B cell (primary cell): ENCODE measurements around the gene ILDR2. TPM values are rescaled to one million over a fixed set of nuclear protein-coding genes. Genes with fewer than 3 reads are reported as not detected.

Source experiments
- ATAC-seq: fragments of 200-7000 bp; cut with Tn5 transposase; one replicate; pipeline ENCODE4 v1.10.0; 2021; ENCODE audit warnings: low read depth, mild to moderate bottlenecking, moderate number of reproducible peaks, moderate library complexity
- CTCF ChIA-PET: fragments of 350-600 bp; sonication (Branson Sonifier 250); formaldehyde crosslinking; loops from one replicate; lab custom pipeline; 2021; ENCODE audit warnings: antibody characterized with exemption, inconsistent platforms; lab: Charles Lee
- POLR2A ChIA-PET: fragments of 350-600 bp; sonication (Branson Sonifier 250); formaldehyde crosslinking; loops from one replicate; lab custom pipeline; 2021; ENCODE audit warnings: antibody characterized with exemption; lab: Charles Lee
- DNase-seq: peaks from one replicate; pipeline ENCODE4 v3.0.0; 2013
- H2AFZ ChIP-seq: 2 replicates; pipeline ENCODE4 v1.6.1; 2012; ENCODE audit warnings: mild to moderate bottlenecking, low read depth, low read length; ENCODE audit not compliant: insufficient read depth, poor library complexity, severe bottlenecking
- H3K27ac ChIP-seq, 2 donors: 1 replicate in 1 of 2; 2 replicates in 1 of 2; pipeline ENCODE4 v1.5.1; 2012 to 2013; ENCODE audit warnings: low read length in 2 of 2, mild to moderate bottlenecking in 2 of 2, moderate library complexity in 1 of 2
- H3K27me3 ChIP-seq, 4 experiments: fragments of 200-600 bp in 1 of 4; sonication (generic) in 1 of 4; replicated peaks in 1 of 4; 1 replicate in 2 of 4; 2 replicates in 2 of 4; pipeline versions ENCODE4 v1.6.1 to v1.7.0; 2013 to 2016; ENCODE audit warnings: low read length in 3 of 4, mild to moderate bottlenecking in 2 of 4, mixed read lengths in 1 of 4, moderate library complexity in 1 of 4; ENCODE audit not compliant: insufficient read depth in 4 of 4, control insufficient read depth in 3 of 4; ENCODE audit errors: control extremely low read depth in 1 of 4
- H3K36me3 ChIP-seq, 2 experiments: replicated peaks in 1 of 2; 1 replicate in 1 of 2; 2 replicates in 1 of 2; pipeline versions ENCODE4 v1.6.1 to v1.7.1; 2013; ENCODE audit warnings: low read length in 1 of 2; ENCODE audit not compliant: insufficient read depth in 2 of 2, control insufficient read depth in 1 of 2; ENCODE audit errors: control extremely low read depth in 1 of 2, extremely low read depth in 1 of 2
- H3K4me1 ChIP-seq, 2 donors: fragments of 200-600 bp in 1 of 2; sonication (generic) in 1 of 2; 1 replicate in 1 of 2; 2 replicates in 1 of 2; pipeline versions ENCODE4 v1.5.1 to v1.6.1; 2013 to 2017; ENCODE audit warnings: low read length in 2 of 2; ENCODE audit not compliant: control insufficient read depth in 2 of 2, insufficient read depth in 2 of 2
- H3K4me2 ChIP-seq: replicated peaks from 2 replicates; pipeline ENCODE3; 2012; ENCODE audit warnings: mild to moderate bottlenecking, low read depth, low read length; ENCODE audit not compliant: poor library complexity, severe bottlenecking
- H3K4me3 ChIP-seq, 5 experiments: fragments of 200-600 bp in 1 of 5; sonication (generic) in 1 of 5; 1 replicate in 3 of 5; 2 replicates in 2 of 5; pipeline versions ENCODE4 v1.5.1 to v1.7.0; 2011 to 2016; ENCODE audit warnings: low read length in 4 of 5, mild to moderate bottlenecking in 4 of 5, low read depth in 2 of 5, control low read depth in 1 of 5, moderate library complexity in 1 of 5; ENCODE audit not compliant: insufficient read depth in 1 of 5; ENCODE audit errors: control extremely low read depth in 1 of 5, extremely low read depth in 1 of 5
- H3K79me2 ChIP-seq: fragments of 200-600 bp; sonication (generic); one replicate; pipeline ENCODE4 v1.6.0; 2016; ENCODE audit warnings: low read length; ENCODE audit not compliant: control insufficient read depth, insufficient read depth
- H3K9ac ChIP-seq: fragments of 200-600 bp; sonication (generic); 2 replicates; pipeline ENCODE4 v1.6.1; 2017; ENCODE audit warnings: mild to moderate bottlenecking, low read length, moderate library complexity
- H3K9me3 ChIP-seq, 3 donors: one replicate each; pipeline versions ENCODE4 v1.6.1 to v1.7.1; 2013; ENCODE audit warnings: low read length in 2 of 3; ENCODE audit not compliant: control insufficient read depth in 2 of 3, insufficient read depth in 1 of 3; ENCODE audit errors: control extremely low read depth in 1 of 3
- H4K20me1 ChIP-seq: 2 replicates; pipeline ENCODE4 v1.6.0; 2012; ENCODE audit warnings: mild to moderate bottlenecking, low read length; ENCODE audit not compliant: insufficient read depth, control insufficient read depth, poor library complexity, severe bottlenecking
- H3K27ac Mint-ChIP-seq: one replicate; pipeline ENCODE4 v1.8.0; 2021; ENCODE audit warnings: mixed read lengths
- H3K27me3 Mint-ChIP-seq: one replicate; pipeline ENCODE4 v1.8.0; 2021; ENCODE audit warnings: mixed read lengths
- H3K4me1 Mint-ChIP-seq: one replicate; pipeline ENCODE4 v1.8.0; 2021; ENCODE audit warnings: mixed read lengths
- H3K4me3 Mint-ChIP-seq: one replicate; pipeline ENCODE4 v1.8.0; 2021; ENCODE audit warnings: mixed read lengths
- H3K9me3 Mint-ChIP-seq: one replicate; pipeline ENCODE4 v1.8.0; 2022; ENCODE audit warnings: mixed read lengths; ENCODE audit not compliant: insufficient read depth
- EZH2 ChIP-seq: IDR thresholded peaks from 2 replicates; pipeline ENCODE4 v1.6.1; 2012; ENCODE audit warnings: borderline replicate concordance, low read depth, mild to moderate bottlenecking, moderate library complexity, low read length; ENCODE audit not compliant: insufficient read depth, poor library complexity, severe bottlenecking
- WGBS: methylation state at CpG from one replicate; pipeline ENCODE4 v1.1.5; 2013; ENCODE audit warnings: missing lambda C conversion rate; ENCODE audit not compliant: insufficient coverage; 5-methylcytosine and 5-hydroxymethylcytosine counted together
- intact Hi-C: fragments of 100-400 bp; cut with micrococcal nuclease; formaldehyde crosslinking; loops from one replicate; pipeline ENCODE4 v1.10.0; 2022
- polyA plus RNA-seq: library from polyadenylated mRNA; depleted of rRNA; stranded (reverse); fragments of >200 nt; gene quantifications from 2 replicates; pipeline ENCODE4 v1.2.3, GENCODE V29; 2012
- total RNA-seq, 2 donors: library from RNA; stranded (reverse); fragments of 120-200 nt in 1 of 2; gene quantifications; 1 replicate in 1 of 2; 2 replicates in 1 of 2; pipeline versions ENCODE4 v1.2.3 to v1.2.4, GENCODE V29; 2013 to 2022
- TF ChIP-seq, protein P1 (sequence below): fragments of 200-600 bp; IDR thresholded peaks from one replicate; pipeline ENCODE4 v1.8.0; 2022; ENCODE audit warnings: antibody characterized with exemption, mild to moderate bottlenecking

Gene ILDR2
- total and polyA plus RNA-seq, 2 donors (not counting 1 experiment from before 2014, with no cell fraction given) = 0.01 TPM; not detected in 1

DNA sequence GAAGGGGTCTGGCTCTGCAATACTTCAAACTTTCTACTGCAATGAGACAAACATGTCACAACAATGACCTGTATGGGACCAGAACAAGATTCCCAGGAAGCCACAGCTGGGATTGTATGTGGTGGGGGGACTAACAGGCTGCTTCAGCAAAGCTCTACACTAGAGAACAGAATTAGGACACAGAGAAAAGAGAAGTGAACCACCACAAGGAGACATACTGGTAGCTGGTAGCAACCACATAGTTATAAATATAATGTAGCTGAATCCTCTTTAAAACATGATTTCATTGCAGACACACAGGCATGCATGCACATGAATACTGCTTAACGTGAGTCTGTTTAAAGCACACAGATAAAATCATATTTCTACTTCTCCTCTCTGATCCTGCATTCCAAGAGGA is 3.5 kb upstream of the ILDR2 start:
- peaks cover 16% of the 10 kb centered on the region for H3K27me3 Mint-ChIP-seq
- H3K9me3 Mint-ChIP-seq = no peaks in the 10 kb centered on the region
- TF ChIP-seq EZH2 = no peak
- TF ChIP-seq, protein P1, sequence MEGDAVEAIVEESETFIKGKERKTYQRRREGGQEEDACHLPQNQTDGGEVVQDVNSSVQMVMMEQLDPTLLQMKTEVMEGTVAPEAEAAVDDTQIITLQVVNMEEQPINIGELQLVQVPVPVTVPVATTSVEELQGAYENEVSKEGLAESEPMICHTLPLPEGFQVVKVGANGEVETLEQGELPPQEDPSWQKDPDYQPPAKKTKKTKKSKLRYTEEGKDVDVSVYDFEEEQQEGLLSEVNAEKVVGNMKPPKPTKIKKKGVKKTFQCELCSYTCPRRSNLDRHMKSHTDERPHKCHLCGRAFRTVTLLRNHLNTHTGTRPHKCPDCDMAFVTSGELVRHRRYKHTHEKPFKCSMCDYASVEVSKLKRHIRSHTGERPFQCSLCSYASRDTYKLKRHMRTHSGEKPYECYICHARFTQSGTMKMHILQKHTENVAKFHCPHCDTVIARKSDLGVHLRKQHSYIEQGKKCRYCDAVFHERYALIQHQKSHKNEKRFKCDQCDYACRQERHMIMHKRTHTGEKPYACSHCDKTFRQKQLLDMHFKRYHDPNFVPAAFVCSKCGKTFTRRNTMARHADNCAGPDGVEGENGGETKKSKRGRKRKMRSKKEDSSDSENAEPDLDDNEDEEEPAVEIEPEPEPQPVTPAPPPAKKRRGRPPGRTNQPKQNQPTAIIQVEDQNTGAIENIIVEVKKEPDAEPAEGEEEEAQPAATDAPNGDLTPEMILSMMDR = no peak

DNA sequence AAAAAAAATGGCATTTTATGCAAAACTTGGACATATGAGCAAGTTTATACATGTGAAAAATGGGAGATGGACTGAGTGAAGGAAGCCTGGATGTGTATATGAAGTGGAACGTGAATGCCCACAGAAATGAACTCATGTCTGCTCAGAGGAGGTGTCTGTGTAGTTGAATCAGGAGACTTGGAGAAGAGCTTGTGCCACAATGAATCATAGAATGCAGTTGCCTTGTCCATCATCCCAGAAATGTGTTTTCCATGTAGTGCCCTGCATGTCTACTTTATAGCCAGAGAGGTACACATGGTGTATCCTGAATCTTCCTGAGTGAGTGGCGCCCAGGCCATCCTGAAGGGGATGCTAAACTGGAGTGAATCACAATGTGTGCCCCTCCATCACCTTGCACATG is 2.6 kb upstream of the ILDR2 start:
- H3K79me2 ChIP-seq = no peaks in the 10 kb centered on the region
- no peak overlapping the region for H3K4me2 ChIP-seq
- DNase-seq (no peak), ATAC-seq (no peak)
- CTCF ChIA-PET = interaction anchor here (0.8 to 1.1 kb wide), 3 partner anchors 22 to 81 kb away, joined by 3 read pairs; no protein-coding TSS in a partner anchor
- no peak overlapping the region for H3K4me3 ChIP-seq
- peaks cover 22% of the 10 kb centered on the region for H3K27me3 Mint-ChIP-seq
- H3K4me1 Mint-ChIP-seq = peaks cover 19% of the 10 kb centered on the region
- peaks cover 0 to 22% (median 20%) of the 10 kb centered on the region in 4 experiments for H3K27me3 ChIP-seq
- WGBS = 100% methylated on average over 2 of the region's 2 CpGs
- H3K9me3 Mint-ChIP-seq = no peaks in the 10 kb centered on the region
- no peak overlapping the region for H2AFZ ChIP-seq
- H3K4me3 Mint-ChIP-seq = no peak overlapping the region
- H3K27ac Mint-ChIP-seq = no peak overlapping the region
- no peaks in the 10 kb centered on the region for H3K36me3 ChIP-seq
- TF ChIP-seq, protein P1 = no peak
- TF ChIP-seq EZH2 = no peak
- POLR2A ChIA-PET = no interaction called here
- no peak overlapping the region for H3K9ac ChIP-seq
- no peak overlapping the region for H3K27ac ChIP-seq
- peaks cover 16 to 20% of the 10 kb centered on the region in 2 donors for H3K4me1 ChIP-seq
- no peaks in the 10 kb centered on the region for H3K9me3 ChIP-seq
- intact Hi-C loops = loop anchor here (5.0 kb wide), 1 partner anchor 79 kb away; no protein-coding TSS in a partner anchor
- no peaks in the 10 kb centered on the region for H4K20me1 ChIP-seq

More for the DNA sequence above, 3.5 kb upstream of the ILDR2 start:
- no CpG with 5 or more reads among the region's 1 CpG for WGBS
- POLR2A ChIA-PET = no interaction called here
- Histone ChIP-seq H2AFZ (no peak overlapping the region), H3K9me3 (no peaks in the 10 kb centered on the region), H4K20me1 (no peaks in the 10 kb centered on the region), H3K27me3 (peaks cover 0 to 13% (median 12%) of the 10 kb centered on the region in 4 experiments), H3K4me1 (peaks cover 13 to 20% of the 10 kb centered on the region in 2 donors), H3K9ac (no peak overlapping the region), H3K4me2 (no peak overlapping the region), H3K27ac (no peak overlapping the region), H3K4me3 (no peak overlapping the region), H3K79me2 (no peaks in the 10 kb centered on the region), H3K36me3 (no peaks in the 10 kb centered on the region)
- intact Hi-C loops = loop anchor here (5.0 kb wide), 1 partner anchor 78 kb away; no protein-coding TSS in a partner anchor
- H3K4me3 Mint-ChIP-seq = no peak overlapping the region
- DNase-seq (no peak), ATAC-seq (no peak)
- CTCF ChIA-PET = interaction anchor here (0.7 to 0.8 kb wide), 2 partner anchors 68 to 80 kb away, joined by 3 read pairs; no protein-coding TSS in a partner anchor
- peaks cover 19% of the 10 kb centered on the region for H3K4me1 Mint-ChIP-seq
- no peak overlapping the region for H3K27ac Mint-ChIP-seq
